H9 (cell line): ENCODE data around the gene KIF6. TPM values are rescaled to one million over a fixed set of nuclear protein-coding genes. Genes with fewer than 3 reads are reported as not detected.

Experiments
- DNase-seq: peaks from one replicate; pipeline ENCODE4 v3.0.0-alpha.2; 2017
- H2AFZ ChIP-seq: one replicate; pipeline ENCODE4 v1.6.1; 2013; ENCODE audit warnings: mild to moderate bottlenecking, low read length, control low read depth, moderate library complexity
- H2AK5ac ChIP-seq: 2 replicates; pipeline ENCODE4 v1.6.1; 2013; ENCODE audit warnings: low read length, control low read depth, mixed read lengths; ENCODE audit not compliant: insufficient read length
- H2BK120ac ChIP-seq: one replicate; pipeline ENCODE4 v1.6.1; 2013; ENCODE audit warnings: low read depth, mild to moderate bottlenecking, low read length, control low read depth, inconsistent platforms; ENCODE audit not compliant: poor library complexity, severe bottlenecking
- H2BK12ac ChIP-seq: 2 replicates; pipeline ENCODE4 v1.6.1; 2013; ENCODE audit warnings: low read length, control low read depth, mixed read lengths, low read depth; ENCODE audit not compliant: insufficient read length
- H2BK15ac ChIP-seq: 2 replicates; pipeline ENCODE4 v1.6.1; 2013; ENCODE audit warnings: low read depth, low read length, control low read depth
- H2BK20ac ChIP-seq: one replicate; pipeline ENCODE4 v1.6.1; 2013; ENCODE audit warnings: low read depth, mild to moderate bottlenecking, low read length, control low read depth, inconsistent platforms; ENCODE audit not compliant: poor library complexity, severe bottlenecking
- H2BK5ac ChIP-seq: 2 replicates; pipeline ENCODE4 v1.6.1; 2013; ENCODE audit warnings: low read length, control low read depth, mixed read lengths; ENCODE audit not compliant: insufficient read length
- H3K14ac ChIP-seq: 2 replicates; pipeline ENCODE4 v1.6.1; 2013; ENCODE audit warnings: low read length, control low read depth; ENCODE audit not compliant: insufficient read depth
- H3K18ac ChIP-seq: 2 replicates; pipeline ENCODE4 v1.6.1; 2013; ENCODE audit warnings: low read depth, mild to moderate bottlenecking, mixed read lengths, low read length, control low read depth; ENCODE audit not compliant: insufficient read length
- H3K23ac ChIP-seq: 2 replicates; pipeline ENCODE4 v1.6.1; 2013; ENCODE audit warnings: low read length, control low read depth, mixed read lengths, low read depth; ENCODE audit not compliant: insufficient read length
- H3K23me2 ChIP-seq: 2 replicates; pipeline ENCODE4 v1.6.1; 2013; ENCODE audit warnings: low read depth, mild to moderate bottlenecking, mixed read lengths, low read length, control low read depth; ENCODE audit not compliant: insufficient read length, poor library complexity, severe bottlenecking
- H3K27ac ChIP-seq: 2 replicates; pipeline ENCODE4 v1.5.1; 2013; ENCODE audit warnings: low read length, control low read depth, mixed read lengths, low read depth; ENCODE audit not compliant: insufficient read length
- H3K27me3 ChIP-seq: 2 replicates; pipeline ENCODE4 v1.6.1; 2013; ENCODE audit warnings: low read length, control low read depth, inconsistent platforms; ENCODE audit not compliant: insufficient read depth
- H3K4ac ChIP-seq: 2 replicates; pipeline ENCODE4 v1.6.1; 2013; ENCODE audit warnings: low read depth, mild to moderate bottlenecking, control low read depth, inconsistent platforms, low read length, moderate library complexity
- H3K4me1 ChIP-seq: 2 replicates; pipeline ENCODE4 v1.6.1; 2013; ENCODE audit warnings: low read length, control low read depth, inconsistent platforms; ENCODE audit not compliant: insufficient read depth
- H3K4me2 ChIP-seq: 2 replicates; pipeline ENCODE4 v1.6.1; 2013; ENCODE audit warnings: low read length, control low read depth, mixed read lengths; ENCODE audit not compliant: insufficient read length, insufficient read depth
- H3K56ac ChIP-seq: 2 replicates; pipeline ENCODE4 v1.6.1; 2013; ENCODE audit warnings: low read depth, mild to moderate bottlenecking, mixed read lengths, low read length, control low read depth; ENCODE audit not compliant: insufficient read length
- H3K79me1 ChIP-seq: 2 replicates; pipeline ENCODE4 v1.6.1; 2013; ENCODE audit warnings: low read depth, mild to moderate bottlenecking, moderate library complexity, low read length, control low read depth, inconsistent platforms; ENCODE audit not compliant: insufficient read depth, poor library complexity, severe bottlenecking
- H3K79me2 ChIP-seq: 2 replicates; pipeline ENCODE4 v1.6.1; 2013; ENCODE audit warnings: low read length, control low read depth, inconsistent platforms; ENCODE audit not compliant: insufficient read depth
- H3K9ac ChIP-seq: 2 replicates; pipeline ENCODE4 v1.6.1; 2013; ENCODE audit warnings: low read length, control low read depth, mixed read lengths; ENCODE audit not compliant: insufficient read length; ENCODE audit errors: extremely low read depth
- H3K9me3 ChIP-seq: one replicate; pipeline ENCODE4 v1.6.1; 2013; ENCODE audit warnings: low read depth, low read length, inconsistent platforms; ENCODE audit not compliant: control insufficient read depth
- H3T11ph ChIP-seq: one replicate; pipeline ENCODE4 v1.6.1; 2013; ENCODE audit warnings: mild to moderate bottlenecking, low read length, control low read depth, inconsistent platforms
- H4K20me1 ChIP-seq: one replicate; pipeline ENCODE4 v1.6.1; 2013; ENCODE audit not compliant: control insufficient read depth, insufficient read length, insufficient read depth
- H4K5ac ChIP-seq: 2 replicates; pipeline ENCODE4 v1.6.1; 2013; ENCODE audit warnings: low read depth, mild to moderate bottlenecking, mixed read lengths, low read length, control low read depth; ENCODE audit not compliant: insufficient read length
- H4K8ac ChIP-seq: replicated peaks from 2 replicates; pipeline ENCODE4 v1.6.1; 2013; ENCODE audit warnings: low read length, control low read depth, mixed read lengths, low read depth; ENCODE audit not compliant: insufficient read length
- H4K91ac ChIP-seq: 2 replicates; pipeline ENCODE4 v1.6.1; 2013; ENCODE audit warnings: low read depth, mild to moderate bottlenecking, moderate library complexity, mixed read lengths, low read length, control low read depth; ENCODE audit not compliant: insufficient read length
- H3K27ac Mint-ChIP-seq, 3 experiments: 2 replicates in 2 of 3; 3 replicates in 1 of 3; pipeline ENCODE4 v1.8.0; 2020 to 2021; ENCODE audit warnings: mixed read lengths in 3 of 3, mild to moderate bottlenecking in 1 of 3, moderate library complexity in 1 of 3
- H3K27me3 Mint-ChIP-seq: 2 replicates; pipeline ENCODE4 v1.8.0; 2021; ENCODE audit warnings: low read depth, mild to moderate bottlenecking, moderate library complexity, mixed read lengths
- H3K36me3 Mint-ChIP-seq, 3 experiments: 2 replicates in 2 of 3; 3 replicates in 1 of 3; pipeline ENCODE4 v1.8.0; 2020 to 2021; ENCODE audit warnings: low read depth in 3 of 3, mixed read lengths in 3 of 3; ENCODE audit not compliant: insufficient read depth in 1 of 3
- H3K4me1 Mint-ChIP-seq, 2 experiments: 2 replicates each; pipeline ENCODE4 v1.8.0; 2020; ENCODE audit warnings: mixed read lengths in 2 of 2
- H3K4me3 Mint-ChIP-seq, 2 experiments: 2 replicates in 1 of 2; 3 replicates in 1 of 2; pipeline ENCODE4 v1.8.0; 2020 to 2021; ENCODE audit warnings: mild to moderate bottlenecking in 2 of 2, mixed read lengths in 2 of 2, moderate library complexity in 1 of 2
- H3K9me3 Mint-ChIP-seq, 2 experiments: 2 replicates in 1 of 2; 3 replicates in 1 of 2; pipeline ENCODE4 v1.8.0; 2020; ENCODE audit warnings: mild to moderate bottlenecking in 2 of 2, mixed read lengths in 2 of 2, moderate library complexity in 1 of 2
- CTCF ChIP-seq: fragments of 200-600 bp; sonication (generic); conservative IDR thresholded peaks from 3 replicates; pipeline ENCODE4 v1.8.0; 2021; ENCODE audit warnings: antibody characterized with exemption, mild to moderate bottlenecking
- WGBS: extraction: QIAGEN DNeasy Blood & Tissue Kit; methylation state at CpG from one replicate; pipeline ENCODE4 v1.1.7; 2013; ENCODE audit warnings: missing lambda C conversion rate, low lambda C conversion rate, mixed read lengths; ENCODE audit not compliant: insufficient read length; ENCODE audit errors: extremely low coverage; 5-methylcytosine and 5-hydroxymethylcytosine counted together
- total RNA-seq: library from RNA; stranded (reverse); gene quantifications from 2 replicates; pipeline ENCODE4 v1.2.1, GENCODE V29; 2021

KIF6 gene
- total RNA-seq, 1 experiment from 2014 or later, result 0.63 TPM

- no peak for TF ChIP-seq CTCF
- no peak overlapping the region for H2BK12ac ChIP-seq
- H2AK5ac ChIP-seq, result no peak overlapping the region
- H2BK20ac ChIP-seq, result no peak overlapping the region
- no peaks in the 10 kb centered on the region for H3K36me3 Mint-ChIP-seq
- H3K4me1 ChIP-seq, result peaks cover 3% of the 10 kb centered on the region; the same call in 1 of the 2 replicates
- H4K20me1 ChIP-seq, result no peaks in the 10 kb centered on the region
- no peak overlapping the region for H3K18ac ChIP-seq
- no peaks in the 10 kb centered on the region for H3K27me3 ChIP-seq
- H3K23ac ChIP-seq, result no peak overlapping the region
- no peak overlapping the region for H3K4me2 ChIP-seq
- H3K27me3 Mint-ChIP-seq, result no peaks in the 10 kb centered on the region; the same call in 1 of the 2 replicates
- no peak overlapping the region for H4K8ac ChIP-seq
- no peak overlapping the region for H2BK120ac ChIP-seq
- H3K4ac ChIP-seq, result no peak overlapping the region
- no CpG with 5 or more reads among the region's 3 CpGs for WGBS
- no peak overlapping the region for H3K56ac ChIP-seq
- H3K4me3 Mint-ChIP-seq, result no peak overlapping the region
- H2AFZ ChIP-seq, result no peak overlapping the region
- peaks cover 18 to 22% of the 10 kb centered on the region in 2 experiments for H3K4me1 Mint-ChIP-seq
- H2BK15ac ChIP-seq, result no peak overlapping the region
- no peaks in the 10 kb centered on the region for H3K23me2 ChIP-seq
- H3K9me3 ChIP-seq, result no peaks in the 10 kb centered on the region
- no peaks in the 10 kb centered on the region for H3K79me2 ChIP-seq
- H4K91ac ChIP-seq, result no peak overlapping the region
- H3K9ac ChIP-seq, result no peak overlapping the region
- no peak overlapping the region for H3T11ph ChIP-seq
- H3K9me3 Mint-ChIP-seq, result no peaks in the 10 kb centered on the region
- no peak overlapping the region for H2BK5ac ChIP-seq
- no peak for DNase-seq
- no peak overlapping the region for H4K5ac ChIP-seq
- no peak overlapping the region for H3K27ac ChIP-seq
- H3K79me1 ChIP-seq, result no peaks in the 10 kb centered on the region
- H3K14ac ChIP-seq, result no peak overlapping the region
- no peak overlapping the region for H3K27ac Mint-ChIP-seq
These were observed 297.1 kb downstream of the KIF6 start for GRCh38 chr6:39428152-39428551.
